Osteocyte (in vitro differentiated cells): ENCODE measurements around the gene UBE2R2. TPM values are rescaled to one million over a fixed set of nuclear protein-coding genes. Genes with fewer than 3 reads are reported as not detected.

Source experiments
- DNase-seq: peaks from one replicate; pipeline ENCODE4 v3.0.0; 2021; ENCODE audit warnings: mixed read lengths; ENCODE audit not compliant: unreplicated experiment; ENCODE audit errors: extremely low spot score
- H3K27ac Mint-ChIP-seq: one replicate; pipeline ENCODE4 v1.8.0; 2021; ENCODE audit warnings: mild to moderate bottlenecking, mixed read lengths; ENCODE audit not compliant: unreplicated experiment
- H3K27me3 Mint-ChIP-seq: one replicate; pipeline ENCODE4 v1.8.0; 2021; ENCODE audit warnings: mixed read lengths; ENCODE audit not compliant: unreplicated experiment
- H3K36me3 Mint-ChIP-seq: one replicate; pipeline ENCODE4 v1.8.0; 2021; ENCODE audit warnings: mixed read lengths; ENCODE audit not compliant: unreplicated experiment
- H3K4me1 Mint-ChIP-seq: one replicate; pipeline ENCODE4 v1.8.0; 2021; ENCODE audit warnings: mixed read lengths; ENCODE audit not compliant: unreplicated experiment
- H3K4me3 Mint-ChIP-seq: one replicate; pipeline ENCODE4 v1.8.0; 2021; ENCODE audit warnings: mild to moderate bottlenecking, moderate library complexity, mixed read lengths; ENCODE audit not compliant: unreplicated experiment
- H3K9me3 Mint-ChIP-seq: one replicate; pipeline ENCODE4 v1.8.0; 2021; ENCODE audit warnings: mixed read lengths; ENCODE audit not compliant: unreplicated experiment
- CTCF ChIP-seq: fragments of 200-600 bp; sonication (generic); IDR thresholded peaks from 2 replicates; pipeline ENCODE4 v1.5.0; 2021; ENCODE audit warnings: antibody characterized with exemption, mild to moderate bottlenecking, moderate library complexity
- total RNA-seq: library from RNA; stranded (reverse); gene quantifications from 2 replicates; pipeline ENCODE4 v1.2.1, GENCODE V29; 2021

The UBE2R2 gene
- total RNA-seq, 1 donor from 2014 or later: 48.1 TPM

DNA sequence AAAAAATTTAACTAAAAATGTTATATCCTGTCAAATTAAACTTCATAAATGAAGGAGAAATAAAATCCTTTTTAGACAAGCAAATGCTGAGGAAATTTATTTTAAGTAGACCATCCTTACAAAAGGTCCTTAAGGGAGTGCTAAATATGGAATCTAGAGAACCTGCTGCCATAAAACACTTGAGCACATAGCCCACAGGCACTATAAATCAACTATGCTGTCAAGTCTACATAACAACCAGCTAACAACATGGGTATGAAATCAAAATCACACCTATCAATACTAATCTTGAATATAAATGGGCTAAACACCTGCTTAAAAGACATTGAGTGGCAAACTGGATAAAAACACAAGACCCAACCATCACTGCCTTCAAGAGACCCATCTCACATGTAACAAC, 36.7 kb upstream of the UBE2R2 start:
- Mint-ChIP-seq H3K4me1 (peaks cover 34% of the 10 kb centered on the region), H3K4me3 (no peak overlapping the region), H3K9me3 (peaks cover 15% of the 10 kb centered on the region), H3K36me3 (peaks cover 2% of the 10 kb centered on the region), H3K27me3 (no peaks in the 10 kb centered on the region), H3K27ac (peak overlapping the region; percentile 81)
- TF ChIP-seq CTCF: no peak
- no peak for DNase-seq

- DNase-seq: no peak
- no peak overlapping the region for H3K4me3 Mint-ChIP-seq
- TF ChIP-seq CTCF: no peak
- peaks cover 7% of the 10 kb centered on the region for H3K9me3 Mint-ChIP-seq
- H3K36me3 Mint-ChIP-seq: no peaks in the 10 kb centered on the region
- H3K27ac Mint-ChIP-seq: no peak overlapping the region
- H3K27me3 Mint-ChIP-seq: peaks cover 13% of the 10 kb centered on the region
- H3K4me1 Mint-ChIP-seq: peaks cover 34% of the 10 kb centered on the region
These were observed 35.2 kb upstream of the UBE2R2 start for GRCh38 chr9:33781736-33782135.

DNA sequence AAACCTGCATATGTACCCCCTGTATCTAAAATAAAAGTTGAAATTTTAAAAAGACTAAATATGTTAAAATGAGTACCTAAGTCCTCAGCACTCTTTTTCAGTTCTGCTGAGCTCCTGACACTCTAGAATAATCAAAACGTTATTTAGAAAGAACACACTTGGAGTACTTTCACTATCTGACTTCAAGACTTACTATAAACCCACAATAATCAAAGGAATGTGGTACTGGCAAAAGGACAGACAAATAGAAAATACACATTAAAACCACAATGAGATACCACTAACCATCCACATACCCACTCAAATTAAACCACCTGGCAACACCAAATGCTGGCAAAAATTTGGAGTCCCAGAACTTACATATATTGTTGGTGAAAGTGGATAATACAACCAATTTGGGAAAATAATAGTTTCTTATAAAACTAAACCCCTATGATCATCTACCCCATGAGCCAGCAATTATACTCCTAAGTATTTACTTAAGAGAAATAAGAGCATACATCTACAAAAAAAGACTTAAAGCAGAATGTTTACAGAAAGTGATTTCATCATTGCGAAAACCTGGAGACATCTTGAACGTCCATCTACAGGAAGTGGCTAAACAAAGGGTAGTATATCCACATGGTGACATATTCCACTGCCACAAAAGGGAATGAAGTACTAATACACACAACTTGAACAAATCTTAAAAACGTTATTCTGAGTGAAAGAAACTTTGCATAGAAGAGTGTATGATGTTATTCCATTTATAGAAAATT, 34.4 kb upstream of the UBE2R2 start:
- Mint-ChIP-seq H3K27ac (peak overlapping the region; percentile 6), H3K4me1 (peaks cover 34% of the 10 kb centered on the region), H3K4me3 (no peak overlapping the region), H3K27me3 (peaks cover 13% of the 10 kb centered on the region), H3K36me3 (no peaks in the 10 kb centered on the region), H3K9me3 (peaks cover 7% of the 10 kb centered on the region)
- no peak for TF ChIP-seq CTCF
- no peak for DNase-seq

DNA sequence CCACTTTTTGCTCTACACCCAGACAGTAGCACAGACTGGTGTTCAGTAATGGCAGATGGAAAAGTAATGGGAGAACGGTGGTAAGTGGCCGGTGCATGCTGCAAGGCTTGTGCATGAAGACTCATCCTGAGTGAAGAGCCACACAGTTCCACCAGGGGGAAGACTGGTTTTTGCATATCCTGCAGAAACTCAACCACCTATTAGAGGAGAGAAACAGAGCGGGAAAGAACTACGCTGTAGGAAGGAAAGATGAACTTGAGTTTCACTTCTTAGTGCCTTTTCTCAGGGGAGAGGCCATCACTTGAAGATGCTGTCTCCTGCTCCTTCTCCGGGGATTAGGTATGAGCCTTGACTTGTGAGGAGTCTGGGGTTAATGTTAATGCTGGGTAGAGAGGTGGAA, 31.0 kb upstream of the UBE2R2 start:
- Mint-ChIP-seq H3K36me3 (no peaks in the 10 kb centered on the region), H3K27ac (no peak overlapping the region), H3K27me3 (peaks cover 13% of the 10 kb centered on the region), H3K4me3 (no peak overlapping the region), H3K9me3 (peaks cover under 1% of the 10 kb centered on the region), H3K4me1 (peaks cover 11% of the 10 kb centered on the region)
- peak; percentile 16 for TF ChIP-seq CTCF
- DNase-seq: no peak

DNA sequence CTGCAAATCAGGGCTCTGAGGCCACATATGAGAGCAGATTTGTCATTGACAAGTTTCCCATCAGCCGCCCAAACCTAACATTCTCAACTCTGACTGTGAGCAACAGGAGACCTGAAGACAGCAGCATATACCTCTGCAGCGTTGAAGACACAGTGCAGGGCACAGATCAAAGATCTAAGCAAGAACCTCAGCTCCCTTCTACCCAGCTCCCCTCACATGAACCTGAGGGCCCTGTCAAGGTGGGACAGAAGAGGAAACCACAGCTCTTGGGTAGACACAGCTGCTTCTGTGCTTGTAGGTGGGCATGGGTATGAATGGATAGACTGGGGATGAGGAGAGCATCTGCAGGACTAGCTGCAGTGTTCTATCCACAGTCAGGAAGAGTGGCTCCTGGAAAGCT, 30.3 kb upstream of the UBE2R2 start:
- no peak overlapping the region for H3K4me3 Mint-ChIP-seq
- no peaks in the 10 kb centered on the region for H3K36me3 Mint-ChIP-seq
- peaks cover 10% of the 10 kb centered on the region for H3K4me1 Mint-ChIP-seq
- no peak for TF ChIP-seq CTCF
- H3K27ac Mint-ChIP-seq: no peak overlapping the region
- no peak for DNase-seq
- no peaks in the 10 kb centered on the region for H3K9me3 Mint-ChIP-seq
- peaks cover 13% of the 10 kb centered on the region for H3K27me3 Mint-ChIP-seq
